Jurkat, Clone E6-1 (cell line): ENCODE data around the gene RAB14.

ENCODE experiments used
- DNase-seq: peaks from one replicate; pipeline ENCODE4 v3.0.0-alpha.2; 2011; ENCODE audit warnings: low read depth, low spot score
- H3K4me3 ChIP-seq: 2 replicates; pipeline ENCODE4 v1.5.1; 2011; ENCODE audit warnings: mild to moderate bottlenecking, low read length, control low read depth, moderate library complexity

RAB14 gene

GRCh38 chr9:121221664-121222055, 20.0 kb upstream of the RAB14 start:
- H3K4me3 ChIP-seq: no peak overlapping the region
- DNase-seq: no peak

GRCh38 chr9:121220996-121221663, 19.5 kb upstream of the RAB14 start:
- no peak for DNase-seq
- H3K4me3 ChIP-seq: no peak overlapping the region

GRCh38 chr9:121219530-121219929, 17.9 kb upstream of the RAB14 start:
- no peak for DNase-seq

GRCh38 chr9:121218357-121219027, 16.8 kb upstream of the RAB14 start:
- DNase-seq: no peak

More at GRCh38 chr9:121219530-121219929, 17.9 kb upstream of the RAB14 start:
- H3K4me3 ChIP-seq: no peak overlapping the region

GRCh38 chr9:121217609-121218292, 16.1 kb upstream of the RAB14 start:
- DNase-seq: no peak
- no peak overlapping the region for H3K4me3 ChIP-seq

More at GRCh38 chr9:121218357-121219027, 16.8 kb upstream of the RAB14 start:
- H3K4me3 ChIP-seq: no peak overlapping the region

- H3K4me3 ChIP-seq: no peak overlapping the region
- no peak for DNase-seq
These were observed 14.7 kb upstream of the RAB14 start for GRCh38 chr9:121216271-121216805.

- no peak overlapping the region for H3K4me3 ChIP-seq
- no peak for DNase-seq
These were observed 12.3 kb upstream of the RAB14 start for GRCh38 chr9:121214005-121214404.

- peak; percentile 85 for DNase-seq
- H3K4me3 ChIP-seq: no peak overlapping the region
These were observed 11.6 kb upstream of the RAB14 start for GRCh38 chr9:121213136-121213806.

- no peak overlapping the region for H3K4me3 ChIP-seq
- DNase-seq: no peak
These were observed 8.9 kb upstream of the RAB14 start for GRCh38 chr9:121210536-121210935.

GRCh38 chr9:121207371-121207940, 5.8 kb upstream of the RAB14 start:
- no peak overlapping the region for H3K4me3 ChIP-seq
- DNase-seq: no peak

- H3K4me3 ChIP-seq: no peak overlapping the region
- DNase-seq: no peak
These were observed 5.1 kb upstream of the RAB14 start for GRCh38 chr9:121206516-121207370.

GRCh38 chr9:121204611-121205010, 2.9 kb upstream of the RAB14 start:
- H3K4me3 ChIP-seq: no peak overlapping the region
- no peak for DNase-seq

GRCh38 chr9:121204121-121204520, 2.5 kb upstream of the RAB14 start:
- no peak overlapping the region for H3K4me3 ChIP-seq
- no peak for DNase-seq

GRCh38 chr9:121201045-121201737, 478 bp downstream of the RAB14 start:
- no peak for DNase-seq
- peak overlapping the region; percentile 86 for H3K4me3 ChIP-seq

GRCh38 chr9:121200356-121200755, 1.3 kb downstream of the RAB14 start:
- DNase-seq: no peak
- peak overlapping the region; percentile 86 for H3K4me3 ChIP-seq

- H3K4me3 ChIP-seq: peak overlapping the region; percentile 86
- no peak for DNase-seq
These were observed 1.7 kb downstream of the RAB14 start for GRCh38 chr9:121199921-121200320.

GRCh38 chr9:121198512-121199042, 3.1 kb downstream of the RAB14 start:
- no peak overlapping the region for H3K4me3 ChIP-seq
- DNase-seq: no peak
